GM21619 (cell line): Measurements from ENCODE around the gene EPHB2.
"Not testable (repeated sequence)": the region's sequence is repeated elsewhere in the genome, so short reads cannot be mapped to it uniquely, and the experiment has no call there.

Experiments used
- ATAC-seq: cut with Tn5 transposase; IDR thresholded peaks from one replicate; pipeline ENCODE4 v1.9.1; 2021; ENCODE audit not compliant: unreplicated experiment

Gene EPHB2

DNA sequence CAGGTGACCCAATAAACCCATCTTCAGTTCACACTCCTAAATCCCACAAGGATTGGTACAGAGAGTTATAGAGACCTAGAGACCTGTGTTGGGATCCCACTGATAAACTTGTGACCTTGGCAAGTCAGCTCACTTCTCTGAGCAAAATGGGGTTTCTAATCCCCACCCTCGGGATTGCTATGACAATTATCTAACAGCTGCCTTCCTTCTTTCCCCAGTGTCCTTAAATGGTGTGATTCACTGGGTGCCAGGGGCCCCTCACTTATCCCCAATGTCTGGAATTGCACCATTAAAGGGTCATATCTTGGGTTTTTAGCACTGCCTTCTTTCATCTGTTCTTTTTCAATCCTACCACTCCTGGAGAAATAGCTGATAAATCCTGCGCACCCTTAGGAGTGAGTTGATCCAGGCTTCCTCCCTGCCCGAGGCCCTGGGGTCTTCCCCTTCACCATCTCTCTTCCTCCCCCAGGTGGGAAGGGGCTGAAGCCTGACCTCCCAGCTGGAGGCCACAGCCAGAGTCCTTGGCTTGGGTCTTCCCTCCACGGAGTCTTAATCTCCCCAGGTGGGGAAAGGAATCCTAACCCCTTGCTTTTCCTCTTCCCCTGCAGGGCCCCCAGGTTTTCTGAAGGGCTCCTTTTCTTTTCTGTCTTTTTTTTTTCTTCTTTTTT, 222.3 kb downstream of the EPHB2 start:
- no peak for ATAC-seq

DNA sequence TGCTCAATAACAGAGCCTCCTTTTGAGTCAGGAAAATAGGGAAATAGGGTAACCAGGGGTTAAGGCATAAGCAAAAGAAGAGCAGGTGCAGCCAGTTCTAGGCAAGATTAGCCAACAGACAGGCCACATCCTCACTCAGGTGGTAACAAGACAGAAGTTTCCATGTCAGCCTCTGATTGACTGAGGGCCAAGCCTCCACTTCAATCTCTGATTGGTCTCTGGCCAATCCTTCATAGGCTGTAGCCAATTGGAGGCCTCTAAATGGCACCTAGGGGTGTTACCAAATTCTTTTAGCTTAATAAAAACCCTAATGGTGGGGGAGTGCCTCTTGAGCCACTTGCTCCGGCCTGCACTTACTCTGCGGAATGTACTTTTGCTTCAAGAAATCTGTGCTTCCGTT, 224.8 kb downstream of the EPHB2 start:
- no peak for ATAC-seq

DNA sequence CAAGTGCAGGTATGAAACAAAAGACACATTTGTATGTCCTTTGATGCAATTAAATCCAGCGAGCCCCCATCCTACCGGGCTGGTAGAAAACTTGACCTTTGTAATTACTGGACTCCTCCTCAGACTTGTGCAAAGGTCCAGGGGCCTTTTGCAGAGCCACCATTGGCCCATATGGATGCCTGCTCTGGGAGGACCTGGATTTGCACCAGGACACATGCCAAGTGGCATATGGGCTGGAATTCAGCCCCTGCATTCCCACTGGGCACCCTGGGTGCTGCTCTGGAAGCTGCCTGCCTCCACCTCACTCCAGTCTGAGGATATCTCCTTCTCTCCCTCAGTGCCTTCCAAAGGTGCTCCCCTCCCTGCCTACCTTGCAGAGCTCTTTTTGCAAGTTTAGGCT, 226.0 kb downstream of the EPHB2 start:
- no peak for ATAC-seq

DNA sequence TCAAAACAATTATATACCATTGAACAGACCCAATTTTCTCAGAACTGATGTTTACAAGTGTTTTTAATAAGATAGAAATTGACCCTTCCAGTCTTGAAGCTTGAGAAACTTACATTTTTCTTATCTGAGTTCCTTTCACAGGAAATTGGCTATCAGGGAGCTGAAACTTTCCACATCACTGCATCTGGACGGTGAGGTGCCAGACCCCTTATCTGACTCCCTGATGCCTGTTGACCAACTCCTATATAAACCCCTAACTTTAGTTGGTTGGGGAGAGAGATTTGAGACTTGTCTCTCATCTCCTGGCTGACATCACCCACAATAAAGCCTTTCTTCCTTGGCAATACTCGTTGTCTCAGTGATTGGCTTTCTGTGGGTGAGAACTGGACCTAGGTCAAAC, 230.6 kb downstream of the EPHB2 start:
- ATAC-seq: no peak

DNA sequence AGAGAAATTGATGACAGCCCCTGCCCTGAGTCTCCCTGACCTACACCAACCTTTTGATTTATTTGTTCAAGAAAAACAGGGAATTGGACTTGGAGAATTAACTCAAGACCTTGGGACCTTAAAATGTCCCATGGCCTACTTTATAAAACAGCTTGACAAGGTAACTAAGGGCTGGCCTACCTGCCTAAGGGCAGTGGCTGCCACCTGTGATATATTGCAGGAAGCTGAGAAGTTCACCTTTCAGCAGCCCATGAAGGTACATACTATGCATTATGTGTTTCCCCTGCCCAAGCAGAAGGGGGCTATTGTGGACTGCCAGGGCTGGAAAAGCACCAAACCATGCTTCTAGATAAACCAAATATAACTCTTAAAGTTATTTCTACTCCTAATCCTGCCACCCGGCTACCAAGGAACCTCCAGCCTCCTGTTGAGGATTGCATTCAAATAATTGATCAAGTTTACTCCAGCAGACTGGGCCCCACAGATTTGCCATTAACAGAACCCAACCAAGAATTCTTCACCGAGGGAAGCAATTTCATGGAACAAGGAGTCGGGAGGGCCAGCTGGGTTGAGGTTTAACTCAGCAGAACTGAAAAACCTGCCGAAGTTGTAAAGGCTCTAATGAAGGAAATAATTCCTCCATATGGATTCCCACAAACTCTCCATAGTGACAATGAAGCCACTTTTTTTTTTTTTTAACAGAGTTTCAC, 233.9 kb downstream of the EPHB2 start:
- ATAC-seq: no peak

DNA sequence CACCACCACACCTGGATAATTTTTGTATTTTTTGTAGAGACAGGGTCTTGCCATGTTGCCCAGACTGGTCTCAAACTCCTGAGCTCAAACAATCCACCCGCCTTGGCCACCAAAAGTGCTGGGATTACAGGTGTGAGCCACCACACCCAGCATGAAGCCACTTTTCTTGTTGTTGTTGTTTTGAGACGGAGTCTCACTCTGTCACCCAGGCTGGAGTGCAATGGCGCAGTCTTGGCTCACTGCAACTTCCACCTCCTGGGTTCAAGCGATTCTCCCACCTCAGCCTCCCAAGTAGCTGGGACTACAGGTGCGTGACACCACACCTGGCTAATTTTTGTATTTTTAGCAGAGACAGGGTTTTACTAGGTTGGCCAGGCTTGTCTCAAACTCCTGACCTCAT, 234.5 kb downstream of the EPHB2 start:
- not testable (repeated sequence) for ATAC-seq

DNA sequence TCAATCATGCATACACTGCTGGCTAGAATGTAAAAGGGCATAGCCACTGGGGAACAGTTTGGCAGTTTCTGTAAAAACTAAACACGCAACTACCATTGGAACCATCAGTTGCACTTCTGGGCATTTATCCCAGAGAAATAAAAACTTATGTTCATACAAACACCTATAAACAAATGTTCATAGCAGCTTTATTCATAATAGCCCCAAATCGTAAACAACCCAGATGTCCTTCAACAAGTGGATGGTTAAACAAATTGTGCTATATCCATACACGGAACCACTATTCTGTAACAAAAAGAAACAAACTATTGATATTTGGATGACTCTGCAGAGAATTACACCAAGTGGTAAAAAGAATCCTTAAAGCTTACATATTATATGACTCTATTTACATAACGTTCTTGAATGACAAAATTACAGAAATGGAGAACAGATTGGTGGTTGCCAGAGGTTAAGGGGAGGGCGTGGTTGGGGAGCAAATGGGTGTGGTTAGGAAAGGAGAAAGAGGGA, 239.2 kb downstream of the EPHB2 start:
- ATAC-seq: no peak

DNA sequence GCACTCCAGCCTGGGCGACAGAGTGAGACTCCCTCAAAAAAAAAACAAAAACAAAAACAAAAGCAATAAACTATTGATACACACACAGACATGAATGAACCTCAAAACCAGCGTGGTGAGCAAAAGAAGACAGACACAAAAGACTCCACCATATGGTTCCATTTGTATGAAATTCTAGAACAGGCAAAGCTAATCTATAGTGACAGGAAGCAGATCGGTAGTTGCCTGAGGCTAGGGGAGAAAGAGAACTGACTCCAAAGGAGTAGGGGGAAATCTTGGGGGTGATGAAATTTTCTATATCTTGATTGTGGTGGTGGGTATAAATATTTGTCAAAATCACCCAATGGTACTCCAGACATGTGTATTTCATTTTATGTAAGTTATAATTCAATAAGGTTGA, 241.2 kb downstream of the EPHB2 start:
- ATAC-seq: no peak

DNA sequence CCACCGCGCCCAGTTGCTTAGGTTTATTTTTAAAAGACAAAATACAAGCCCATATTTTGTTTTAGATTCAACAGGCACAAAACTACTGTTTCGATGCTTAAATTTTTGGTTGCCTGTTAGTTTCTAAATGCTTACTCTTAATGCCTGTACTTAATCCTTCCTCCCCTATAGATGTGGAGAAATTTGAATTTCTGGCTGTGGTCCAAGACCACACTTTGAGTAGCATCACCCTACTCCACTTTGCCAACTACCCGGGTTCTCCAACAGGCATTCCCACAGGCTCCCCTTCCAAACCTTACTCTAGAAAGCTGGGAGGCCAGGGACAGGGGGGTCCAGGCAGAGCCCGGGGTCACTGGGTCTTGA, 242.0 kb downstream of the EPHB2 start:
- no peak for ATAC-seq

DNA sequence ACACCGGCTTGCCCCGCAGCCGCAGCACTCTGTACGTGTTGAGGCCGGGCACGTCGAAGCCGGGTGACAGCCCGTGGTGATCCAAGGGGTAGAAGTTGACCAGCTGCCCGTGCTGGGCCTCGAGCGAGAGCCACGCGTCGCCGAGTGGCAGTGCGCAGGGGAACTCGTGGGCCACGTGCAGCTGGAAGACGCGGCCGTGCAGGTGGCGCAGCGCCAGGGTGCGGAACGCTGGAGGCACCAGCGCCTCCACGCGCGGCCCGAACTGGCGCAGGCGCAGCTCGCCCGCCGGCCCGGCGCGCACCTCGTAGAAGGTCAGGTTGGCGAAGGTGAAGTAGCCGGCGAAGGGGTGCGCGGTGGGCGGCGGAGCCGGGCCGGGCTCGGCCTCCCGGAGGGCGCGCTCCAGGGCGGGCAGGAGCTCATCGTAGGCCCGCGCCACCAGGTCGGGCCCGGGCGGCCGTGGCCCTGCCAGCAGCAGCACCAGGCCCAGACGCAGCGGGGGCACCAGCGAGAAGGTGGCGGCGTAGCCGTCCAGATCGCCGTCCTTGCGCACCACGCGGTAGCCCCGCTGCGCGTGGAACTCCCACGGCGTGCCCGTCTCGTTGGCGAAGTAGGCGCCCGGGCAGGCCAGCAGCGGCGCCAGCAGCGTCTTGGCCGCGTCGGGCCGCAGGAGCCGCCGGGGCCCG, 242.6 kb downstream of the EPHB2 start:
- ATAC-seq: no peak

DNA sequence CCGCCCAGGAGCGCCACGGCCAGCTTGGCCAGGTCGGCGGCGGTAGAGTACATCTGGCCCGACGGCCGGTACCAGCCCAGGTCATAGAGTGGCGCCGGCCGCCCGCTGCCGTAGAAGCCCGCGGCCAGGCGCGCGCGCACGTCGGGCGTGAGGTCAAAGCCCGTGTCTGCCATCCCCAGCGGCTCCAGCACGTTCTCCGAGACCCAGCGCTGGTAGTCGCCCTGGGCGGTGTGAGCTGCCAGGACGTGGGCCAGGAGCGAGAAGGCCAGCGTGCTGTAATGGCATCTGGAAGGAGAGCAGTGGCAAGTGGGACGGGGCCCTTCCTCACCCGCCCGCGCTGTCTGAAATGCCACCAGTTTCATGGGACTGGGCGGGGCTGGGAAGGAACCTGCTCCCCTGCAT, 243.1 kb downstream of the EPHB2 start:
- no peak for ATAC-seq

DNA sequence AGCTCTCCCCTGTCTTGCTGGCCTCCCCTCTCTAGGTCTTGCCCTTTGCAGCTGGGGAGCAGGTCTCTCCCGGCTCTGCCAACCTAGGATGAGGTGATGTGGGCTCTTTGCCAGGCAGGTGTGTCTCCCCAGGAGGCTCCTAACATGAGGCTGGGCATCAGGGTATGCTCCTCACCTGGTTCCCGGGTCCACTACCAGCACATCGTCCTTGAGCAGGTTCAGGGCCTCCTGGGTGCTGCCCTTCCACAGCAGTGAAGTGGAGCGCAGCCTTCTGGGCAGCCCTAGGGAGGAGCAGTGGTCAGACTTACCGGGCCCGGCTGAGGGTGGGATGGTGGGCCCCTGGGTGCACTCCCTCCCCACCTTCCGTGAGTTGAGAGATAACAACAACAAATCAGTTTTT, 244.5 kb downstream of the EPHB2 start:
- no peak for ATAC-seq

DNA sequence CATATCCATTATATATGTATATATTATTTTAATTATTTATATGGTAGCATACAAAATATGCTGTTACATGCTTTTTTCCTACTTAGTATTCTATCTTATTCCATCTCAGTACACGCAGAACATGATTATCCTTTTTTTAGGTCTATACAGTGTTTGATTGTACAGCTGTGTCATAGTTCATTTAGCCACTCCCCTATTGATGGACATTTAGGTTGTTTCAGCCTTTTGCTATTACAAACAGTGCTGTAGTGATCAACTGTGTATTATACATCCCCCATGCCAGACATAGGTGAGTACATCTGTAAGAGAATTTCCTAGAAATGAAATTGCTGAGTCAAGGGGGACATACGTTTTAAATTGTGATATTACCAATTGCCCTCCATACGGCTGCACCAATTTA, 246.4 kb downstream of the EPHB2 start:
- ATAC-seq: no peak

DNA sequence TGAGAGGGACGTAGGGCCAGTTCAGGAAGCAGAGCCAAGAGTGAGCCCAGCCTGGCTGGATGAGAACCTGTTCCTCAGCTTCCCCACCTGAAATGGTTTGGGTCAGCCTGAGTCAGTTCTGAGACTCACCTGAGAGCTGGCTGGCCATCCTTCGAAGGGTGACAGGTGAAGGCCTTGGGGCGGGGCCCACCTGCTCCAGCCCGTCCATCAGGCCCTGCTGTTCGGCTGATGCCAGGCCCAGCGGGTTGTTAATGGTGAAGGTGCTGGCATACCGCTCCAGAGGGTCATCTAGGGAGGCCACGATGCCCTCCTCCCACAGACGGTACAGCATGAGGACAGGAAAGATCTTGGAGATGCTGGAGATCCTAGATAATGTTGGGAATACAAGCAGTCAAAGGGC, 247.9 kb downstream of the EPHB2 start:
- ATAC-seq: no peak

DNA sequence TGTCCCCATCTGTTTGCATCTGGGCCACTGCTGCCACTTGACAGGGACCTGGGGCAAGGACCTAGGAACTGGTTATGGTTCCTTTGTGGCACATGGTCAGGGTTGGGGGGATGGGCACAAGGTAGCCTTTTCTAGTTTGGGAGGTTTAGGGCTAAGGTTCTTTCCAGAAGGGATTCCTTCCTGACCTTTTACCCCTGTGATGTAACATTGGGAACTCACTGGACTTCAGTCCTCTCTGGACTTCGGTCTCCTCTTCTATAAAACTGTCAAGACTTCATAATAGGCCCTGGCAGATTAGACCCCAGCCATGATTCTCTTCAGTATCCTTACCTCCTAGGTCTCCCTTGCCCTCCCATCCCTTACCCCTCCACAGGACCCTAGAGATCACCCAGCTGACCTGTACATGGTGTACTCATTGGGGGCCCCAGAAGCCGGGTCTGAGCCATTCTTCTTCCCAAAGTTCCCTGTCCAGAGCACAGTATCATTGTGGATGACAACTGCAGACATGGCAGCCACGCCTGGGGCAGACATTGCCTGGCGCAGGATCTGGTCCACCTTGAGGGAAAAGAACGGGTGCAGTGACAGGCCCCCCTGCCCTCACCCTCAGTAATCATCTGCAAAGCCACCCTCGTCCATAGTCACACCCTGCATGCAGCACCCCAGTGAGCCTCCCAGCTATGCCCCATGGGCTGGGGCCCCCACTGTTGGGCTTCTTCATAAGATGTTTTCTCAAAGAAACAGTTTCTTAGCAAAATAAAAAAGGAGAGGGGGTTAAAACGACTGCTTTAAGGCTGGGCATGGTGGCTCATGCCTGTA, 249.1 kb downstream of the EPHB2 start:
- no peak for ATAC-seq

DNA sequence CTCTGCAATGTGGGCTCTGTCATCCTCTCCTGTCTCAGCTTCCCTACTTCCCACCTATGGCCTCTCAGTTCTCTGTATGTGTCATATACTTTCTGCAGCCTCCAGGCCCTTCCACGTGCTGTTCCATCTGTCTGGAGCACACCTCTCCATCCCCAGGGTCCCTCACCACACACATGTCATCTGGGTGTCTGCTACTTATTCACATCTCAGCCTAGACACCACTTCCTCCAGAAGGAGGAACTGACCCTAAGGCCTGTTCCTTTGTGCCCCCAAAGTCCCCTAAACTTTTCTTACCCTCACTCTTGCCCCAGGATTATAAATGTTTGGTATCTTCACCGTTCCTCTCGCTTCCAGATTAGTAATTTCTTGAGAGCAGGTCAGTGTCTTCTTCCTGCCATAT, 251.9 kb downstream of the EPHB2 start:
- no peak for ATAC-seq

DNA sequence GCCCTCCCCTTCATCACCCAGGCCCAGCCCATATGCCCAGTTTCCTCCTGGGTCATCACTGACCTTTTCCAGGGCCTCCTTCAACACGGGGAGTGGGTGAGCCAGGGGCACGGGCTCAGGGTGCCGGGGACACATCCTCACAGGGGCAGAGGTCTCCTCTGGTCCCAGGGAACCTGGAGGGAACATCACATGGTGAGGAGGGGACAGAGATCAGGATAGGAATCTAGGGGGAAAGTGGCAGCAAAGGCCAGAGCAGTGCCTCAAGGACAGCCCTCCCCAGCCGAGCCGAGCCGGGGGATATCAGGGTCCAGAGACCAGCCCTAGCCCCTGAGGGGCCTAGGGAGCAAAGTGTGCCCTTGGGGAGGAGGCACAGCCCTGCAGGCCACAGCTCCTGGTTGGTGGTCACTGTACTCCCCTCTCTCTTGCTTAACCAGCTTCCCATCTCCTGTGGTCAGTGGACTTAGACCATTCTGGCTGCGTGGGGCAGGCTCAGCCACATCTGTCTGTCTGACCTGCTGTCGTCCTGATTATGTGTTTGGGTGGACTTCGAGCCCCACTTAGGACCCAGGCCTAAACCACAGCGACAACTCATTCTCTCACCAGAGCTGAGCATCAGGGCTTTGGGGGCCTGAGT, 252.5 kb downstream of the EPHB2 start:
- ATAC-seq: no peak

DNA sequence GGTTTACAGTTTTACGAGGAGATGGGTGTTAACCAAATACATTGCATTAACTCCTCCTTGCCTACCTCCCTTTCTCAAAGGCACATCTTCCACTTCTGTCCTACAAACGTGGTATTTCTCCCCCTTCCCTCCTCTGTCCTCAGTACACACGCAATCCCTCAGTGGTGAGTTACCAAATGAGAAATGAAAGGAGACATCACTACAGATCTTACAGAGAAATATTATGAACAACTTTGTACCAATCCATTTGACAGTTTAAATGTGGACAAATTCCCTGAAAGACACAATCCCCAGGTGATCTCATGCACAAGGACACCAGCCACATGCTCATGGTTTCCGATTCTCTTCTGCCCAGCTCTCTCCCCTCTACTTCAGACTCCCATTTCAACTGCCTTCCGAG, 255.7 kb downstream of the EPHB2 start:
- no peak for ATAC-seq

DNA sequence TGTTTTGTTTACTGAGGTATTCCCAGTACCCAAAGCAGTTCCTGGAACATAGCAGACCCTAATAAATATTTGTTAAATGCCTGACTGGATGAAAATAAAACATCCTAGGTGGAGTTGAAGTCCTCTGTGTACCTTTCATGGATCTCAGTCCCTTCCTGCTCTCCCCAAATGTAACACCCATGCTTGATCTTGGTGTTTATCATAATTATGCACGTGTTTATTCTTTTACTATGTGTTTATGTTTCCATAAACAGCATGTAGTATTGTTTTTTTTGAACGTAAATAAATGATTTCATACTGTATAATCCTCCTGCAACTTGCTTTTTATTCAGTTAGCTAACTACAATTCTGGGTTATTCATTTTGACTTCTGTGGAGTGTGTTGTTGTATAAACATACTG, 257.2 kb downstream of the EPHB2 start:
- ATAC-seq: no peak

DNA sequence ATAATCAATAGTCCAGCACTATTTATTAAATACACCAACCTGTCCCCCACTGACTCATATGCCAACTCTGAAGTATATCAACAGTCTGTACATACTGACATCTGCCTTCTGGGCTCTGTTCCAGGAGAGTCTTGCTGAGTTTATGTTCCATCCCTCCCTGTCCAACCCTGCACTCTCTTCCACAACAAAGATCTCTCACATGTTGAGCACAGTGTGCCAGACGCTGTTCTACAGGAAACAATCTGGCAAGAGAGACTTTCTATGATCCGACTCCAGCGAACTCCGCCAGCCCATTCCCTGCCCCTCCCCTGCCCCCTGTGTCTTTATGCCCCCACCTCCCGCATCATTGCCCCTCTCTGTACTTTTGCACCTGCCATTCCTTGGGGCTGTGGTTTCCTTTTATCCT, 258.7 kb downstream of the EPHB2 start:
- no peak for ATAC-seq

DNA sequence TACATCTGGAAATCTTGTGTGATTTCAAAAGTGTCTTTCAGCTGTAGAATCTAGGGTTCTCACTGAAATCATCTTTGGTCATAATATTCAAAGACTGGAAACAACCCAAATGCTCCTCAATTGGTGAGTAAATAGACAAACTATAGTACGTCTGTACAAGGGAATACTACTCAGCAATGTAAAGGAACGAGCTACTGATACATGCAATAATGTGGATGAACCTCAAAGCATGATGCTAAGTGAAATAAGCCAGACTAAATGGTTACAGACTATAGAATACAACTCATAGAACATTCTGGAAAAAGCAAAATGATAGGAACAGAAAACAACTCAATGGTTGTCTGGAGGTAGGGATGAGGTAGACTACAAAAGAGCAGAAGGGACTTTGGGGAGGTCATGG, 259.5 kb downstream of the EPHB2 start:
- no peak for ATAC-seq
